ENCODE measurements around the gene ROBO2. TPM values are rescaled to one million over a fixed set of nuclear protein-coding genes. Genes with fewer than 3 reads are reported as not detected.

The ROBO2 gene
- total and polyA plus RNA-seq, 2 experiments from 2014 or later: 1.2 to 14.3 TPM

- Histone ChIP-seq H3K36me3 (replicated peaks; ENCODE audit: insufficient read depth, low read depth) (no peaks in the 10 kb centered on the region), H3K4me1 (ENCODE audit: insufficient read depth) (no peaks in the 10 kb centered on the region), H3K9me2 (replicated peaks; ENCODE audit: insufficient read depth) (no peaks in the 10 kb centered on the region), H3K4me2 (no peak overlapping the region), H2AFZ (no peak overlapping the region), H3K27ac (no peak overlapping the region), H3K4me3 (no peak overlapping the region), H4K20me1 (ENCODE audit: insufficient read depth, poor library complexity, severe bottlenecking) (no peaks in the 10 kb centered on the region), H3K9me3 (ENCODE audit: low read depth) (no peaks in the 10 kb centered on the region), H3K27me3 (no peaks in the 10 kb centered on the region), H3K79me2 (no peaks in the 10 kb centered on the region)
- TF ChIP-seq EZH2 (IDR thresholded peaks at IDR 0.05; ENCODE audit: borderline replicate concordance) (no peak), CTCF (IDR thresholded peaks at IDR 0.05; ENCODE audit: poor library complexity) (no peak), EZH2phosphoT487 (IDR thresholded peaks at IDR 0.05; ENCODE audit: low read depth, severe bottlenecking, unreplicated experiment) (no peak)
- WGBS (ENCODE audit: low lambda C conversion rate, missing lambda C conversion rate): 79% methylated on average over 1 of the region's 1 CpG
- DNase-seq (ENCODE audit: low spot score): no peak
Measured at GRCh38 chr3:77553240-77553639, 513.3 kb downstream of the ROBO2 start.

DNA sequence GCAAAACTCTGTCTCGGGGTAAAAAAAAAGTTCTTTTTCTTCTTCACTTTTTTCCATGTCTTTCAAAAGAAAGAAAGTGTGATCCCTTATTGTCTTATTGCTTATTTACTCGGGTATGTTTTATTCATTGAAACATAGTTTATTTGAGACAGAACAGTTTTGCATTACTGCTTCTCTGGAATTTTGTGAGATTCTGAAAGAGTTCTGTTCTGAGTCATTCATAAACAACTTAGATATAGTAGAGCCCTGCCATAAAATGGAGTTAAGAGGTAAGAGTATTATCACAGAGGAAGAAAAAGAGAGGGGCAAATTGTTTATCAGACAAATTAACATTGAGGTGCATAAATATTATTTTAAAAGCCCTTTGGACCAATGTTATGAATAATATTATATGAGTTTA lies 522.2 kb downstream of the ROBO2 start:
- no peak overlapping the region for H2AFZ ChIP-seq
- H4K20me1 ChIP-seq (ENCODE audit: insufficient read depth, poor library complexity, severe bottlenecking): no peaks in the 10 kb centered on the region
- no peak for DNase-seq (ENCODE audit: low spot score)
- H3K27me3 ChIP-seq: no peaks in the 10 kb centered on the region
- no peak overlapping the region for H3K4me3 ChIP-seq
- no peaks in the 10 kb centered on the region for H3K9me3 ChIP-seq (ENCODE audit: low read depth)
- H3K9me2 ChIP-seq (replicated peaks; ENCODE audit: insufficient read depth): no peaks in the 10 kb centered on the region
- TF ChIP-seq CTCF (IDR thresholded peaks at IDR 0.05; ENCODE audit: poor library complexity) (no peak), EZH2phosphoT487 (IDR thresholded peaks at IDR 0.05; ENCODE audit: low read depth, severe bottlenecking, unreplicated experiment) (no peak), EZH2 (IDR thresholded peaks at IDR 0.05; ENCODE audit: borderline replicate concordance) (no peak)
- no peaks in the 10 kb centered on the region for H3K4me1 ChIP-seq (ENCODE audit: insufficient read depth)
- H3K27ac ChIP-seq: no peak overlapping the region
- WGBS (ENCODE audit: low lambda C conversion rate, missing lambda C conversion rate): 78% methylated on average over 2 of the region's 2 CpGs
- H3K4me2 ChIP-seq: no peak overlapping the region
- no peaks in the 10 kb centered on the region for H3K79me2 ChIP-seq
- no peaks in the 10 kb centered on the region for H3K36me3 ChIP-seq (replicated peaks; ENCODE audit: insufficient read depth, low read depth)

DNA sequence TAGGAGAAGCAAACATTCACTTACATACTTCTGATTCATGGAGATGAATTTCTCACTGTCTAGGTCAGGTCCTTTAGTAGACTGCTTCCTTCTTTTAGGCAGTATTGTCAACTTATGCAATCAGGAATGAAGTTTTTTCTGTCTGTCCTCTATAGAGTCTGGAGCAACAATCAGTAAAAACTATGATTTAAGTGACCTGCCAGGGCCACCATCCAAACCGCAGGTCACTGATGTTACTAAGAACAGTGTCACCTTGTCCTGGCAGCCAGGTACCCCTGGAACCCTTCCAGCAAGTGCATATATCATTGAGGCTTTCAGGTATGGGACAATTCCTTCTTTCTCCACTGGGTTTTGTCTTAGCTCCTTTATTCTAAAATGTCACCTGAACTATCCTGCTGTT lies 523.1 kb downstream of the ROBO2 start:
- no peak for DNase-seq (ENCODE audit: low spot score)
- H3K79me2 ChIP-seq: no peaks in the 10 kb centered on the region
- 100% methylated on average over 1 of the region's 1 CpG for WGBS (ENCODE audit: low lambda C conversion rate, missing lambda C conversion rate)

More for the DNA sequence above, 523.1 kb downstream of the ROBO2 start:
- no peak for TF ChIP-seq EZH2phosphoT487 (IDR thresholded peaks at IDR 0.05; ENCODE audit: low read depth, severe bottlenecking, unreplicated experiment)
- no peak for TF ChIP-seq CTCF (IDR thresholded peaks at IDR 0.05; ENCODE audit: poor library complexity)
- TF ChIP-seq EZH2 (IDR thresholded peaks at IDR 0.05; ENCODE audit: borderline replicate concordance): no peak
- H3K9me2 ChIP-seq (replicated peaks; ENCODE audit: insufficient read depth): no peaks in the 10 kb centered on the region
- H3K36me3 ChIP-seq (replicated peaks; ENCODE audit: insufficient read depth, low read depth): no peaks in the 10 kb centered on the region
- no peaks in the 10 kb centered on the region for H3K4me1 ChIP-seq (ENCODE audit: insufficient read depth)
- no peak overlapping the region for H3K4me2 ChIP-seq
- H3K4me3 ChIP-seq: no peak overlapping the region
- no peaks in the 10 kb centered on the region for H4K20me1 ChIP-seq (ENCODE audit: insufficient read depth, poor library complexity, severe bottlenecking)
- H3K27me3 ChIP-seq: no peaks in the 10 kb centered on the region
- no peak overlapping the region for H2AFZ ChIP-seq
- H3K9me3 ChIP-seq (ENCODE audit: low read depth): no peaks in the 10 kb centered on the region
- no peak overlapping the region for H3K27ac ChIP-seq

Data from hepatocyte (in vitro differentiated cells).